Upper lobe of left lung (tissue), 4 donors: Measurements from ENCODE around the gene PPRC1.

Experiments
- CTCF ChIP-seq, 6 experiments: fragments of 450-650 bp in 4 of 6; fragments of 200-600 bp in 2 of 6; sonication (generic) in 2 of 6; IDR thresholded peaks; one replicate each; pipeline ENCODE4 v1.5.1; 2016 to 2019; ENCODE audit warnings: antibody characterized with exemption in 6 of 6
- EP300 ChIP-seq, 4 donors: sonication (generic); formaldehyde crosslinking; IDR thresholded peaks; one replicate each; pipeline ENCODE4 v1.5.1; 2017; ENCODE audit warnings: antibody characterized with exemption in 4 of 4, control low read depth in 2 of 4
- POLR2A ChIP-seq, 4 donors: fragments of 450-650 bp; IDR thresholded peaks; one replicate each; pipeline ENCODE4 v1.5.1; 2016 to 2017; ENCODE audit warnings: antibody characterized with exemption in 4 of 4, mild to moderate bottlenecking in 2 of 4
- POLR2AphosphoS5 ChIP-seq, 2 donors: sonication (generic); formaldehyde crosslinking; IDR thresholded peaks; one replicate each; pipeline ENCODE4 v1.5.1; 2017; ENCODE audit warnings: antibody characterized with exemption in 2 of 2

GRCh38 chr10:102114861-102115618, 17.8 kb upstream of the PPRC1 start:
- TF ChIP-seq POLR2A (IDR thresholded peaks at IDR 0.05): peak in 2 of 4 donors; percentile 68 to 72
- no peak for TF ChIP-seq CTCF (IDR thresholded peaks at IDR 0.05)
- peak in 1 of 2 donors; percentile 80 for TF ChIP-seq POLR2AphosphoS5 (IDR thresholded peaks at IDR 0.05)
- TF ChIP-seq EP300 (IDR thresholded peaks at IDR 0.05): no peak
